ENCODE results near the gene EXPH5.

DNA sequence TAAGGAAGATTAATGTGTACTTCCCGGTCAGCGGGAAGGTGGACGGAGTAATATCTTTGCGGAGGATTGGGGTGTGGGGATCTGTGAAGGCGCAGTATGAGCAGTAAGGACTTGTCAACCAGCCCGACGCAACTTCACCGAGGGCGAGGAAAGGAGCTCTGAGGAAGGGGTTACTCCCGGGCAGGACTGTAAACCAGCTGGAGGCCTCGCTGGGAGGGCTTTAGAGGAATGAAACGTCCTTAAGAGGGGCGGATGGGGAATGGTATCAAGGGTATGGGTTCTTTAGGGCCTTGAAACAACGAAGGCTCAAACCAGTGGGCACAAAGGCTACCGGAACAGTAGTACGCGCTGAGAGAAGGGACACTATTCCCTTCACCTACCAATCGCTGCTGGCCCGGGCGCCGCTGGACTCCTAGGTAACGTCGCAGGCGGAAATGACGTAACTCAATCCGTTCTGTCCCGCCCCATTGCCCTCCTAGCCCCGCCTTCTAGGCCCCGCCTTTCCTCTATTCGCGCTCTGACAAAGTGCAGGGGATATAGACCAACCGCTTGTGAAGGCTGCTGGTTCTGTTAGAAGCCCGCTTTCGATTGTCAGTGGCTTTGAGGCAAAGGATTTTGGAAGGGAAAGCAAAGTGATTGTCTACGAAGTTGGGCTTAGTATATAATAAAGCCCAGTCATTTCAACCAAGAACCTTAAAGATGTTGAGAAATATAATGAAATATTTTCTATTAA is 126.3 kb downstream of the EXPH5 start, which contains the start of gene C11orf65:
- TF ChIP-seq CTCF (IDR thresholded peaks at IDR 0.05; ENCODE audit: insufficient read depth, low read length), result no peak
- peak; percentile 94 for TF ChIP-seq POLR2AphosphoS5 (IDR thresholded peaks at IDR 0.05; ENCODE audit: low read depth)
- TF ChIP-seq SPI1 (IDR thresholded peaks at IDR 0.05; ENCODE audit: borderline replicate concordance, low read depth), result no peak
- no peak for TF ChIP-seq REST (IDR thresholded peaks at IDR 0.05; ENCODE audit: insufficient replicate concordance, low read depth)
- peak; percentile 73 for TF ChIP-seq GABPA (IDR thresholded peaks at IDR 0.05; ENCODE audit: low read depth)

Data from HL-60 (cell line).